Measurements from ENCODE around the gene ZNF878. TPM values are rescaled to one million over a fixed set of nuclear protein-coding genes. Genes with fewer than 3 reads are reported as not detected.

Gene ZNF878
- total RNA-seq, 1 experiment from 2014 or later = 1.9 TPM

- in situ Hi-C loops (cut with HindIII; ENCODE audit: low sequenced_read_pairs) = no loop called here
- DNase-seq (ENCODE audit: low spot score) = no peak
Measured at GRCh38 chr19:12042893-12043292, 9.9 kb downstream of the ZNF878 start.

- peak; percentile 95 for DNase-seq (ENCODE audit: low spot score)
- in situ Hi-C loops (cut with HindIII; ENCODE audit: low sequenced_read_pairs) = no loop called here
Measured at GRCh38 chr19:12035220-12036172, 17.3 kb downstream of the ZNF878 start, which contains the start of gene ZNF433. ZNF433 (minus strand) TSS chr19:12035679; CDS start chr19:12035539, 140 bp downstream.

- in situ Hi-C loops (cut with HindIII; ENCODE audit: low sequenced_read_pairs) = no loop called here
Measured at GRCh38 chr19:12034620-12035019, 18.1 kb downstream of the ZNF878 start.

GRCh38 chr19:12034198-12034597, 18.6 kb downstream of the ZNF878 start:
- in situ Hi-C loops (cut with HindIII; ENCODE audit: low sequenced_read_pairs) = no loop called here
- peak; percentile 17 for DNase-seq (ENCODE audit: low spot score)

More at GRCh38 chr19:12034620-12035019, 18.1 kb downstream of the ZNF878 start:
- DNase-seq (ENCODE audit: low spot score) = peak; percentile 28

- no peak for DNase-seq (ENCODE audit: low spot score)
- in situ Hi-C loops (cut with HindIII; ENCODE audit: low sequenced_read_pairs) = no loop called here
Measured at GRCh38 chr19:12015753-12016116, 37.0 kb downstream of the ZNF878 start.

GRCh38 chr19:12015015-12015752, 37.6 kb downstream of the ZNF878 start:
- in situ Hi-C loops (cut with HindIII; ENCODE audit: low sequenced_read_pairs) = no loop called here
- DNase-seq (ENCODE audit: low spot score) = no peak

- DNase-seq (ENCODE audit: low spot score) = no peak
- in situ Hi-C loops (cut with HindIII; ENCODE audit: low sequenced_read_pairs) = no loop called here
Measured at GRCh38 chr19:12000152-12000981, 52.4 kb downstream of the ZNF878 start.

- DNase-seq (ENCODE audit: low spot score) = no peak
- in situ Hi-C loops (cut with HindIII; ENCODE audit: low sequenced_read_pairs) = no loop called here
Measured at GRCh38 chr19:11995174-11995573, 57.6 kb downstream of the ZNF878 start.

Other genes starting within 250 kb of the ZNF878 start
- 7.3 and 13.1 TPM in 2 replicates for gene ZNF440, start 238.7 kb downstream of the ZNF878 start, total RNA-seq (2014; rRNA removed; shearing (Covaris generic))
- gene ZNF439, start 204.2 kb downstream of the ZNF878 start, total RNA-seq (2014; rRNA removed; shearing (Covaris generic)) = 0.20 TPM in 1 of 2 replicates, not detected in the other
- 6.5 and 9.9 TPM in 2 replicates for gene ZNF69, start 165.2 kb downstream of the ZNF878 start, total RNA-seq (2014; rRNA removed; shearing (Covaris generic))
- gene ZNF700, start 127.9 kb downstream of the ZNF878 start, total RNA-seq (2014; rRNA removed; shearing (Covaris generic)) = 10.3 and 11.3 TPM in 2 replicates
- gene ZNF763, start 87.9 kb downstream of the ZNF878 start, total RNA-seq (2014; rRNA removed; shearing (Covaris generic)) = 0.41 and 0.55 TPM in 2 replicates
- gene ZNF433, start 17.3 kb downstream of the ZNF878 start, total RNA-seq (2014; rRNA removed; shearing (Covaris generic)) = 0.43 TPM in 1 of 2 replicates, not detected in the other
- gene ZNF844, start 11.8 kb upstream of the ZNF878 start, total RNA-seq (2014; rRNA removed; shearing (Covaris generic)) = 1.2 and 2.3 TPM in 2 replicates
- gene ZNF20, start 87.4 kb upstream of the ZNF878 start, total RNA-seq (2014; rRNA removed; shearing (Covaris generic)) = 1.2 TPM in 1 of 2 replicates, not detected in the other
- 6.9 and 8.8 TPM in 2 replicates for gene ZNF625, start 103.8 kb upstream of the ZNF878 start, total RNA-seq (2014; rRNA removed; shearing (Covaris generic))
- 4.2 and 5.1 TPM in 2 replicates for gene ZNF136, start 110.1 kb upstream of the ZNF878 start, total RNA-seq (2014; rRNA removed; shearing (Covaris generic))
- gene ZNF44, start 241.9 kb upstream of the ZNF878 start, total RNA-seq (2014; rRNA removed; shearing (Covaris generic)) = 3.5 and 9.3 TPM in 2 replicates